IPS-NIHi11 (cell line): Measurements from ENCODE around the gene NHP2.
"Not testable (repeated sequence)": the region's sequence is repeated elsewhere in the genome, so short reads cannot be mapped to it uniquely, and the experiment has no call there.

Source experiments
- DNase-seq: peaks from one replicate; pipeline ENCODE4 v3.0.0; 2012; ENCODE audit warnings: mixed read lengths, low spot score

Gene NHP2

GRCh38 chr5:178153530-178154340, at the start of gene NHP2:
TSS of gene NHP2 (minus strand) at chr5:178153885. CDS start at chr5:178153817, 68 bp downstream.
- peak; percentile 96 for DNase-seq

DNA sequence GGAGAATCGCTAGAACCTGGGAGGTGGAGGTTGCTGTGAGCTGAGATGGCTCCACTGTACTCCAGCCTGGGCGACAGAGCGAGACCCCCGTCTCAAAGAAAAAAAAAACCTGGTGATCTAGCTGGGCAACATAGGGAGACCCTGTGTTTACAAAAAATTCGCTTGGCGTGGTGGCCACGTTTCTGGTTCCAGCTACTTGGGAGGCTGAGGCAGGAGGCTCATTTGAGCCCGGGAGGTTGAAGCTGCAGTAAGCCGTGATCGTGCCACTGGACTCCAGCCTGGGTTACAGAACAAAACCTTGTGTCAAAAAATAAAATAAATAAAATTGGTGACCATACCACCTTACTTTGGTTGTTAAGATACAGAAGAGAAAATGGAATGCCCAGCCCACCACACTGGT, 48.9 kb upstream of the NHP2 start:
- DNase-seq = no peak

DNA sequence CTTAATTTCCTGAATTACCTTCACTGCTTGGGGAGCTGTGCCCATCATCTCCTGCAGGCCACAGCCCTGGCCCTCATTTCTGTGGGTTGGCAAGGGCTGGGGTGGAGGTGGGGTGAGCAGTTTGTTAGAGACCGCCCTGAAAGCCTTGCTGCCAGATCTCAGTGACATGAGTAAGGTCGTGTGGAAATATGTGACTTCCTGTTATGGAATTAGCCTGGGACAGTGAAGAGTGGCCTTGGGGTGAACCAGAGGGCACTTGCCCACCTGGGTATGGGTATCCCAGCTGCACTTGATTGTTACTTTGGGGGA, 48.2 kb upstream of the NHP2 start:
- DNase-seq = no peak

DNA sequence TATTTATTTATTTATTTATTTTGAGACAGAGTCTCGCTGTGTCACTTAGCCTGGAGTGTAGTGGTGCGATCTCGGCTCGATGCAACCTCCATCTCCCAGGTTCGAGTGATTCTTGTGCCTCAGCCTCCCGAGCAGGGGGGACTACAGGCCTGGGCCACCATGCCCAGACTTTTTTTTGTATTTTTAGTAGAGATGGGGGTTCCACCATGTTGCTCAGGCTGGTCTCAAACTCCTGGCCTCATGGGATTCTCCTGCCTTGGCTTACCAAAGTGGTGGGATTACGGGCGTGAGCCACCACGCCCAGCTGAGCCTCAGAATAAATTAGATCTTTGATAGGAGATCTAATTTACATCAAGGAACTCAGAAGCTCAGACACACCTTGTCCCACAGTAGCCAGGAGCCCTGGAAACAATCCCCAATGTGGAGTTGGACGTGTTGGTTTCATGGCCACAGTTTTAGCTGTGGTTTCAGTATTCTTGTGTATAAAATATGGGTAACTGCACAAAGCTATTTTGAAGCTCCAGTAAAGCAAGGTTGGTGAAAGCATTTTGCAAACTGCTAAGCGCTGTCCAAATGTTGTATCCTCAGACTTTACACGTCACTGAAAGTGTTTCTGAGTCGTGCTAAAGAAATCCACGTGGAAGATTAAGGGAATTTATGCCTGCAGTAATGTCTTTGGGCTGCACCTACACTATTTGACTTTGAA, 47.7 kb upstream of the NHP2 start:
- DNase-seq = no peak

- no peak for DNase-seq
Measured at GRCh38 chr5:178199581-178200434, 46.1 kb upstream of the NHP2 start.

DNA sequence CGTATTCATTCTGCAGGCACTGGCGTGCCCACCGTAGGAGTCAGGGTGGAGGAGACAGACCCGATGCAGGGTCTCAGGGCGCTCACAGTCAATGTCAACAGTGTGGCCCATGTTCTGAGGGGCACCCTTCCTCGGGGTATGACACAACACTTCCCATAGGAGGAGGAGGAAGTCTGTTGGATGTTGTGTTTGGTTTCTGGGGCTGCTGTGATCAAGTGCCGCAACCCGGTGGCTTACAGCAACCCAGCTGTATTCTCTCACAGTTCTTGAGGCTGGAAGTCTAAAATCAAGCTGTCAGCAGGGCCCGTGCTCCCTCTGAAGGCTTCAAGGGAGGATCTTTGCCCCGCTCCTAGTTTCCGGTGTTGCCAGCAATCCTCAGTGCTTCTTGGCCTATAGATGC, 45.0 kb upstream of the NHP2 start:
- no peak for DNase-seq

- DNase-seq = not testable (repeated sequence)
Measured at GRCh38 chr5:178198151-178198550, 44.5 kb upstream of the NHP2 start.

DNA sequence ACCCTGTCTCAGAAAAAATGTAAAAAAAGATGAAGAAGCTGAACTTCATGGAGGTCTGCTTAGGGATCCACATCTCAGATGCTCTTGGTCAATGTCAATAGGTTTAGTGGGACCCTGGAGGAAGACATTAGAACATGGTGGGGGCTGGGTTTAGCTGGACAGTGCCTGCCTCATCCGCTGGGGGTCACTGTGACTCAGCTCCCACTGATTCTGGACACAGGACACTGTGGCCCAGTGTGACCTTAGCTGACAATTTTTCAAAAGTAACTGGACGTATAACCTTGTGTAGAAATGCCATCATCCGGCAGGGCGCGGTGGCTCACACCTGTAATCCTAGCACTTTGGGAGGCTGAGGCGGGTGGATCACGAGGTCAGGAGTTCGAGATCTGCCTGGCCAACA, 43.3 kb upstream of the NHP2 start:
- DNase-seq = no peak

GRCh38 chr5:178196281-178196812, 42.7 kb upstream of the NHP2 start:
- no peak for DNase-seq

- no peak for DNase-seq
Measured at GRCh38 chr5:178194026-178194425, 40.3 kb upstream of the NHP2 start.

- no peak for DNase-seq
Measured at GRCh38 chr5:178193251-178193809, 39.6 kb upstream of the NHP2 start.

DNA sequence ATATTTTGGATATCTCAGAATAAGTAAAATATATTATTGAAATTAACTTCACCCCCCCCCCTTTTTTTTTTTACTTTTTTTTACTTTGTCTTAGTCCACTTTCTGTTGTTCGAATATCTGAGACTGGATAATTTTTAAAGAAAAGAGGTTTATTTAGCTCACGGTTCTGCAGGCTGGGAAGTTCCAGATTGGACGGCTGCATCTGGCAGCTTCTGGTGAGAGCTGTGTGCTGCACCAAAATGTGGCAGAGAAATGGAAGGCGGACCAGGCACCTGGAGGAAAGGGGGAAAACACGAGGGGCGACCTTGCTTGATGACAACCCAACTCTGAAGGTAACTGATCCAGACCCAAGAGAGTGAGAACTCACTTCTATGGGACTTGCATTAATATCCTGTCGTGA, 39.1 kb upstream of the NHP2 start:
- DNase-seq = no peak

DNA sequence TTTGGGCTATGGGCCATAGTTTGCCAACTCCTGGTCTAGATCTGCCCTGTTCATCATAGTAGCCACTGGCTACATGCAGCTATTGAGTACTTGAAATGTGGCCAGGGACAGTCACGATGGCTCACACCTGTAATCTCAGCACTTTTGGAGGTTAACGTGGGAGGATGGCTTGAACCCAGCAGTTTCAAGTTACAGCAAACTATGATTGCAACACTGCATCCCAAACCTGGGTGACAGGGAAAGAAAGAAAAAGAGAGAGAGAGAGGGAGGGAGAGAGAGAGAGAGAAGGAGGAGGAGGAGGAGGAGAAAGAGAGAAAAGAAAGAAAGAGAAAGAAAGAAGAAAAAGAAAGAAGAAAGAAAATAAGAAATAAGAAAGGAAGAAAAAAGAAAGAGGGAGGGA, 38.6 kb upstream of the NHP2 start:
- DNase-seq = no peak

GRCh38 chr5:178191661-178192060, 38.0 kb upstream of the NHP2 start:
- no peak for DNase-seq

DNA sequence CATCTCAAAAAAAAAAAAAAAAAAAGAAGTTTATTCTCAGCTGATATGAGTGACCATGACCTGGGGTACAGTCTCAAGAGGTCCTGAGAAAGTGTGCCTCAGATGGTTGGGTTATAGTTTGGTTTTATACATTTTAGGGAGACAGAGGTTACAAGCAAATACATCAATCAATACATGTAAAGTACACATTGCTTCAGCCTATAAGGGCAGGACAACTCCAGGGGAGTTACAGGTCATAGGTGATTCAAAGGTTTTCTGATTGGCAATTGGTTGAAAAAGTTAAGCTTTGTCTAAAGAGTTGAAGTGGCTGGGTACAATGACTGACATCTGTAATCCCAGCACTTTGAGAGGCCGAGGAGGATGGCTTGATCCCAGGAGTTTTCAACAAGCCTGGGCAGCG, 35.7 kb upstream of the NHP2 start:
- no peak for DNase-seq

- DNase-seq = no peak
Measured at GRCh38 chr5:178187014-178187413, 33.3 kb upstream of the NHP2 start, which contains the start of gene GMCL2. TSS of gene GMCL2 (minus strand) at chr5:178187371. CDS start at chr5:178187299, 72 bp downstream.

- DNase-seq = no peak
Measured at GRCh38 chr5:178186427-178186826, 32.7 kb upstream of the NHP2 start.

DNA sequence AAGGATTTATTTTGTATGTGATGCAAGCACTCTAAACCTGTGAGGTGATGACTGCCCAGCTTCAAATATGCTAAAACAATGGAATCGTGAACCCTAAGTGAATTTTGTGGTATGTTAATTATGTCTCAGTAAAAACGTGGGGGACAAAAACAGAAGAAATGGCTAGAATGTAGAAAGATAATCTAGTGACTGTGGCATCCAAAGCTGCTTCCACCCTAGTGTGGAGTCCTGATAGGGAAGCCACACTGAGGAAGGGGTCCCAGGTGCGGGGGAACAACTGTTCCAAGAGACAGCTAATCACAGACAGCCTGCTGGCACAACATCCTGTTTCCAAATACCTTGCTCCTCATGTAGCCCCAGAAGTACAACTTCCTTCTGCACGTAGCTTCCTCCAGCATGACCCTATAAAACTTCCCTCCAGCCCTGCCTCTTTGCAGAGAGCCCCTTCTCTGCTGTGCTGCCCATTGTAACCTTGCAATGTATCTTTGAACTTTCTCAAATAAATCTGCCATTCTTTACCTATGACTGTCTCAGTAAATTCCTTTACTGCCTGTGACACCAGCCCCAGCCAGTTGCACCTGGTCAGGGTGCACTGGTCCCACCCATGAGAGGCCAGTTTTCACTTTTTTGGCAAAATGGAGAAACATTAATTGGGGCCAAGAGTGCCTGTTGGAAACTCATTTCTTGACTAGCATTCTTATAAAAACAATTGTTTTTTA, 28.6 kb upstream of the NHP2 start:
- no peak for DNase-seq

- DNase-seq = peak; percentile 64
Measured at GRCh38 chr5:178180141-178180863, 26.6 kb upstream of the NHP2 start.

GRCh38 chr5:178177569-178177968, 23.9 kb upstream of the NHP2 start:
- DNase-seq = no peak

- no peak for DNase-seq
Measured at GRCh38 chr5:178176791-178177190, 23.1 kb upstream of the NHP2 start.
